ENCODE data around the gene RDH13.

- TF ChIP-seq EZH2 (IDR thresholded peaks at IDR 0.05; ENCODE audit: low read depth, low read length, severe bottlenecking) (no peak), CEBPB (IDR thresholded peaks at IDR 0.05; ENCODE audit: low read depth, low read length) (no peak), EP300 (IDR thresholded peaks at IDR 0.05; ENCODE audit: borderline replicate concordance in 1 of 2, low read depth in 2 of 2, low read length in 2 of 2) (no peak), SP1 (IDR thresholded peaks at IDR 0.05; ENCODE audit: low read depth, low read length) (no peak), RAD21 (IDR thresholded peaks at IDR 0.05 in 1 of 2, conservative IDR thresholded peaks at IDR 0.05 in 1 of 2; ENCODE audit: low read depth in 2 of 2, low read length in 2 of 2) (no peak), CREB1 (IDR thresholded peaks at IDR 0.05) (no peak), BRCA1 (IDR thresholded peaks at IDR 0.05; ENCODE audit: low read depth, low read length) (no peak), CTCF (IDR thresholded peaks at IDR 0.05; ENCODE audit: control extremely low read depth in 1 of 3, insufficient read depth in 1 of 3, low read depth in 1 of 3, low read length in 3 of 3) (no peak), PHF8 (conservative IDR thresholded peaks at IDR 0.05; ENCODE audit: low read depth, low read length) (no peak), TCF12 (IDR thresholded peaks at IDR 0.05; ENCODE audit: low read depth, low read length) (no peak)
These were observed 26.9 kb downstream of the RDH13 start for GRCh38 chr19:55036058-55036457.
